PC-9 (cell line): ENCODE results near the gene ZNF724.

Source experiments
- EZH2 ChIP-seq: fragments of 200-600 bp; sonication (generic); IDR thresholded peaks from 2 replicates; pipeline ENCODE4 v1.8.0; 2017; ENCODE audit warnings: antibody characterized with exemption, low read depth
- TF ChIP-seq, protein P1 (sequence below): fragments of 200-600 bp; sonication (generic); conservative IDR thresholded peaks from 2 replicates; pipeline ENCODE4 v1.6.1; 2017; ENCODE audit warnings: mixed run types, antibody characterized with exemption, mild to moderate bottlenecking, moderate library complexity

- TF ChIP-seq, protein P1, sequence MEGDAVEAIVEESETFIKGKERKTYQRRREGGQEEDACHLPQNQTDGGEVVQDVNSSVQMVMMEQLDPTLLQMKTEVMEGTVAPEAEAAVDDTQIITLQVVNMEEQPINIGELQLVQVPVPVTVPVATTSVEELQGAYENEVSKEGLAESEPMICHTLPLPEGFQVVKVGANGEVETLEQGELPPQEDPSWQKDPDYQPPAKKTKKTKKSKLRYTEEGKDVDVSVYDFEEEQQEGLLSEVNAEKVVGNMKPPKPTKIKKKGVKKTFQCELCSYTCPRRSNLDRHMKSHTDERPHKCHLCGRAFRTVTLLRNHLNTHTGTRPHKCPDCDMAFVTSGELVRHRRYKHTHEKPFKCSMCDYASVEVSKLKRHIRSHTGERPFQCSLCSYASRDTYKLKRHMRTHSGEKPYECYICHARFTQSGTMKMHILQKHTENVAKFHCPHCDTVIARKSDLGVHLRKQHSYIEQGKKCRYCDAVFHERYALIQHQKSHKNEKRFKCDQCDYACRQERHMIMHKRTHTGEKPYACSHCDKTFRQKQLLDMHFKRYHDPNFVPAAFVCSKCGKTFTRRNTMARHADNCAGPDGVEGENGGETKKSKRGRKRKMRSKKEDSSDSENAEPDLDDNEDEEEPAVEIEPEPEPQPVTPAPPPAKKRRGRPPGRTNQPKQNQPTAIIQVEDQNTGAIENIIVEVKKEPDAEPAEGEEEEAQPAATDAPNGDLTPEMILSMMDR: no peak
- no peak for TF ChIP-seq EZH2
These were observed 66.9 kb downstream of the ZNF724 start for GRCh38 chr19:23183251-23183650.
